AG09319 (cell line): ENCODE measurements around the gene TMEM9.

Experiments
- DNase-seq: peaks from one replicate; pipeline ENCODE4 v3.0.0-alpha.2; 2010; ENCODE audit warnings: low read depth; ENCODE audit errors: extremely low read depth
- CTCF ChIP-seq: IDR thresholded peaks from 2 replicates; pipeline ENCODE4 v1.5.1; 2011; ENCODE audit warnings: low read depth, mild to moderate bottlenecking, inconsistent platforms, low read length, moderate library complexity

Gene TMEM9

GRCh38 chr1:201103666-201104065 lies 50.6 kb downstream of the TMEM9 start:
- no peak for DNase-seq

GRCh38 chr1:201100169-201100930 lies 53.9 kb downstream of the TMEM9 start:
- no peak for TF ChIP-seq CTCF
- DNase-seq, result no peak

More at GRCh38 chr1:201103666-201104065, 50.6 kb downstream of the TMEM9 start:
- TF ChIP-seq CTCF, result no peak

- no peak for TF ChIP-seq CTCF
These were observed 55.1 kb downstream of the TMEM9 start for GRCh38 chr1:201098992-201099677.

GRCh38 chr1:201096977-201097856 lies 57.1 kb downstream of the TMEM9 start:
- no peak for TF ChIP-seq CTCF
- no peak for DNase-seq

More at GRCh38 chr1:201098992-201099677, 55.1 kb downstream of the TMEM9 start:
- DNase-seq, result no peak

GRCh38 chr1:201096041-201096461 lies 58.2 kb downstream of the TMEM9 start:
- DNase-seq, result no peak

GRCh38 chr1:201095581-201095980 lies 58.7 kb downstream of the TMEM9 start:
- no peak for DNase-seq
- no peak for TF ChIP-seq CTCF

More at GRCh38 chr1:201096041-201096461, 58.2 kb downstream of the TMEM9 start:
- no peak for TF ChIP-seq CTCF

- DNase-seq, result no peak
- TF ChIP-seq CTCF, result no peak
These were observed 59.4 kb downstream of the TMEM9 start for GRCh38 chr1:201094832-201095231.
